ENCODE data around the gene HCN3.

GRCh38 chr1:155253797-155254196 is 23.5 kb upstream of the HCN3 start:
- TF ChIP-seq OVOL3 (tag by site-specific recombination; IDR thresholded peaks at IDR 0.05) (no peak), CTCF (tag by site-specific recombination; IDR thresholded peaks at IDR 0.05) (no peak), PRDM1 (tag by site-specific recombination; IDR thresholded peaks at IDR 0.05) (no peak), ZBTB17 (tag by site-specific recombination; IDR thresholded peaks at IDR 0.05) (no peak), ZNF175 (tag by site-specific recombination; IDR thresholded peaks at IDR 0.05) (no peak), ZNF302 (tag by site-specific recombination; IDR thresholded peaks at IDR 0.05; ENCODE audit: low read depth) (no peak), ZBTB1 (tag by site-specific recombination; IDR thresholded peaks at IDR 0.05) (no peak)

Data from HEK293 (cell line).